ENCODE measurements around the gene PRKCH. TPM values are rescaled to one million over a fixed set of nuclear protein-coding genes. Genes with fewer than 3 reads are reported as not detected.

The PRKCH gene
- total and polyA plus RNA-seq, 12 donors = 8.3 to 25.1 (median 17.7) TPM

- ATAC-seq (no peak), DNase-seq (no peak)
- H3K4me3 ChIP-seq = no peak overlapping the region
- H3K9me3 ChIP-seq = peaks cover 0 to 9% (median 0%) of the 10 kb centered on the region in 11 donors
- intact Hi-C loops (cut with DNase I) = loop anchor here in 1 of 10 donors (10.0 kb wide), 1 partner anchor 63 kb away; no protein-coding TSS in a partner anchor
- peak overlapping the region in 3 of 10 donors; percentile 5 to 59 (median 6) for H3K27ac ChIP-seq
- WGBS, 2 donors = 73 to 76% methylated on average over 2 of the region's 2 CpGs
- TF ChIP-seq, protein P1, sequence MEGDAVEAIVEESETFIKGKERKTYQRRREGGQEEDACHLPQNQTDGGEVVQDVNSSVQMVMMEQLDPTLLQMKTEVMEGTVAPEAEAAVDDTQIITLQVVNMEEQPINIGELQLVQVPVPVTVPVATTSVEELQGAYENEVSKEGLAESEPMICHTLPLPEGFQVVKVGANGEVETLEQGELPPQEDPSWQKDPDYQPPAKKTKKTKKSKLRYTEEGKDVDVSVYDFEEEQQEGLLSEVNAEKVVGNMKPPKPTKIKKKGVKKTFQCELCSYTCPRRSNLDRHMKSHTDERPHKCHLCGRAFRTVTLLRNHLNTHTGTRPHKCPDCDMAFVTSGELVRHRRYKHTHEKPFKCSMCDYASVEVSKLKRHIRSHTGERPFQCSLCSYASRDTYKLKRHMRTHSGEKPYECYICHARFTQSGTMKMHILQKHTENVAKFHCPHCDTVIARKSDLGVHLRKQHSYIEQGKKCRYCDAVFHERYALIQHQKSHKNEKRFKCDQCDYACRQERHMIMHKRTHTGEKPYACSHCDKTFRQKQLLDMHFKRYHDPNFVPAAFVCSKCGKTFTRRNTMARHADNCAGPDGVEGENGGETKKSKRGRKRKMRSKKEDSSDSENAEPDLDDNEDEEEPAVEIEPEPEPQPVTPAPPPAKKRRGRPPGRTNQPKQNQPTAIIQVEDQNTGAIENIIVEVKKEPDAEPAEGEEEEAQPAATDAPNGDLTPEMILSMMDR (IDR thresholded peaks at IDR 0.05) = no peak
- H3K27me3 ChIP-seq = no peaks in the 10 kb centered on the region
- H3K4me1 ChIP-seq = peaks cover 0 to 60% (median 30%) of the 10 kb centered on the region in 9 donors
- H3K36me3 ChIP-seq = no peaks in the 10 kb centered on the region
Measured at GRCh38 chr14:61428261-61428660, 106.9 kb downstream of the PRKCH start.

DNA sequence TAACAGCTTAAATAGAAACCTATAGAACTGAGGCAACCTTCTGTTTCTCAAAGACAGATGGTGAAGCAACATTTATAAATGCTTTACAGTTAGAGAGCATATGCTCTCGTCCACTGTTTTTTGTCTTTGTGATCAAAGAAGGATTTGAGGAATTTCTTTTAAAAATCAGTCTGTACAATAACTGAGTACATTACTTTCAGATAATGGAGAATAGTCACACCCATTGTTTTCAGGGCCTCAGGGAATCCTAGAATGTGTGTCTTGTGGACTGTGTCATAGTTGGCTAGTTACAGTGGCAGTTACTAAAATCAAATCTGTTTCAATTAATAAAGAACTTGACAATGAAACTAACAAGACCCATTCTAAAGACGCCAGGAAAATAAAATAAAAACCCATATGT lies 107.9 kb downstream of the PRKCH start:
- intact Hi-C loops (cut with DNase I) = loop anchor here in 1 of 10 donors (10.0 kb wide), 1 partner anchor 65 kb away; no protein-coding TSS in a partner anchor
- H3K36me3 ChIP-seq = no peaks in the 10 kb centered on the region
- no peaks in the 10 kb centered on the region for H3K27me3 ChIP-seq
- no peak overlapping the region for H3K4me3 ChIP-seq
- no peak for DNase-seq
- ATAC-seq = no peak
- peaks cover 0 to 9% (median 0%) of the 10 kb centered on the region in 11 donors for H3K9me3 ChIP-seq
- H3K27ac ChIP-seq = peak overlapping the region in 4 of 10 donors; percentile 2 to 59 (median 12)
- H3K4me1 ChIP-seq = peaks cover 0 to 70% (median 35%) of the 10 kb centered on the region in 9 donors
- TF ChIP-seq, protein P1 (IDR thresholded peaks at IDR 0.05) = no peak
- 43 to 55% methylated on average over 2 of the region's 2 CpGs for WGBS, 2 donors

GRCh38 chr14:61430066-61430757 lies 108.8 kb downstream of the PRKCH start:
- Histone ChIP-seq H3K27me3 (no peaks in the 10 kb centered on the region), H3K4me1 (peaks cover 0 to 79% (median 44%) of the 10 kb centered on the region in 9 donors), H3K9me3 (peaks cover 0 to 9% (median 0%) of the 10 kb centered on the region in 11 donors), H3K27ac (peak overlapping the region in 1 of 10 donors; percentile 59), H3K36me3 (no peaks in the 10 kb centered on the region), H3K4me3 (no peak overlapping the region)
- intact Hi-C loops (cut with DNase I) = loop anchor here in 2 of 10 donors (5.0 to 10.0 kb wide), 2 partner anchors 105 to 123 kb away; partner anchors contain the start of gene PRKCH (in 1 of the 2)
- no peak for ATAC-seq
- DNase-seq = no peak
- TF ChIP-seq, protein P1 (IDR thresholded peaks at IDR 0.05) = no peak
- WGBS, 2 donors = 85 to 92% methylated on average over 2 of the region's 2 CpGs

- no peaks in the 10 kb centered on the region for H3K36me3 ChIP-seq
- WGBS, 2 donors = 50 to 62% methylated on average over 1 of the region's 1 CpG
- peaks cover 0 to 9% (median 0%) of the 10 kb centered on the region in 11 donors for H3K9me3 ChIP-seq
- H3K4me1 ChIP-seq = peaks cover 0 to 84% (median 57%) of the 10 kb centered on the region in 9 donors
- peak overlapping the region in 6 of 10 donors; percentile 16 to 55 (median 38) for H3K27ac ChIP-seq
- intact Hi-C loops (cut with DNase I) = loop anchor here in 2 of 10 donors (5.0 to 10.0 kb wide), 2 partner anchors 108 to 126 kb away; partner anchors contain the start of gene PRKCH (in 1 of the 2)
- TF ChIP-seq, protein P1 (IDR thresholded peaks at IDR 0.05) = no peak
- H3K4me3 ChIP-seq = no peak overlapping the region
- no peaks in the 10 kb centered on the region for H3K27me3 ChIP-seq
- DNase-seq (no peak), ATAC-seq (peak in 5 of 8 donors; percentile 13 to 75 (median 27))
Measured at GRCh38 chr14:61433169-61433568, 111.8 kb downstream of the PRKCH start.

Measured in heart right ventricle (tissue), 16 donors.